Fibroblast of peridontal ligament (primary cell): ENCODE results near the gene HOXD3.

ENCODE experiments used
- DNase-seq: peaks from one replicate; pipeline ENCODE4 v3.0.0-alpha.2; 2010; ENCODE audit errors: extremely low read depth

Gene HOXD3

GRCh38 chr2:176149481-176149938 is 7.6 kb upstream of the HOXD3 start:
- DNase-seq: no peak

GRCh38 chr2:176149939-176150583 is 7.0 kb upstream of the HOXD3 start:
- DNase-seq: no peak

GRCh38 chr2:176150584-176151441 is 6.3 kb upstream of the HOXD3 start:
- DNase-seq: no peak

GRCh38 chr2:176151442-176152287 is 5.4 kb upstream of the HOXD3 start, which contains the start of gene HOXD4:
HOXD4 (plus strand) TSS chr2:176151550; CDS start chr2:176151634, 84 bp downstream.
- DNase-seq: no peak

GRCh38 chr2:176152350-176153181 is 4.5 kb upstream of the HOXD3 start:
- DNase-seq: no peak

GRCh38 chr2:176154576-176155252 is 2.4 kb upstream of the HOXD3 start:
- no peak for DNase-seq

GRCh38 chr2:176155356-176156044 is 1.6 kb upstream of the HOXD3 start:
- no peak for DNase-seq

- no peak for DNase-seq
These were observed 753 bp upstream of the HOXD3 start for GRCh38 chr2:176156301-176156806.

- DNase-seq: no peak
These were observed 535 bp downstream of the HOXD3 start for GRCh38 chr2:176157499-176158185.

- DNase-seq: no peak
These were observed 1.1 kb downstream of the HOXD3 start for GRCh38 chr2:176158186-176158591.

GRCh38 chr2:176158855-176159662 is 2.0 kb downstream of the HOXD3 start:
- DNase-seq: no peak

- no peak for DNase-seq
These were observed 2.6 kb downstream of the HOXD3 start for GRCh38 chr2:176159663-176160250.

GRCh38 chr2:176160251-176160985 is 3.3 kb downstream of the HOXD3 start:
- no peak for DNase-seq

GRCh38 chr2:176160986-176161824 is 4.1 kb downstream of the HOXD3 start:
- no peak for DNase-seq

GRCh38 chr2:176161825-176162626 is 4.9 kb downstream of the HOXD3 start:
- peak; percentile 37 for DNase-seq
